ENCODE results near the gene CD200.

- no peak for TF ChIP-seq POLR2A (IDR thresholded peaks at IDR 0.05; ENCODE audit: low read length)
- no peak for TF ChIP-seq GATA1 (IDR thresholded peaks at IDR 0.05; ENCODE audit: low read depth, low read length)
These were observed 35.2 kb upstream of the CD200 start for GRCh38 chr3:112297714-112298113.
